HepG2 (cell line): ENCODE data around the gene PXDC1. TPM values are rescaled to one million over a fixed set of nuclear protein-coding genes. Genes with fewer than 3 reads are reported as not detected.

ENCODE experiments used
- AGO1 ChIP-seq: fragments of 200-400 bp; formaldehyde crosslinking; IDR thresholded peaks from 2 replicates; pipeline ENCODE4 v1.6.1; 2017; ENCODE audit warnings: mild to moderate bottlenecking, low read depth, low read length, moderate library complexity; ENCODE audit not compliant: poor library complexity, severe bottlenecking
- ATF7 ChIP-seq, 2 experiments: fragments of 450-650 bp in 1 of 2; sonication (generic) in 1 of 2; formaldehyde crosslinking in 1 of 2; IDR thresholded peaks; 2 replicates each; pipeline versions ENCODE4 v1.4.0 to v1.6.1; 2016 to 2020; ENCODE audit warnings: antibody characterized with exemption in 1 of 2, mild to moderate bottlenecking in 1 of 2, missing genetic modification reagents in 1 of 2
- DR1 ChIP-seq: sonication (generic); formaldehyde crosslinking; IDR thresholded peaks from 2 replicates; pipeline ENCODE4 v1.8.0; 2021; ENCODE audit warnings: mild to moderate bottlenecking, missing genetic modification reagents, inconsistent platforms
- ETV5 ChIP-seq: IDR thresholded peaks from 2 replicates; pipeline ENCODE4 v1.6.1; 2018; ENCODE audit warnings: missing biosample characterization, missing genetic modification reagents, inconsistent platforms, borderline replicate concordance
- GPN1 ChIP-seq: sonication (generic); formaldehyde crosslinking; IDR thresholded peaks from 2 replicates; pipeline ENCODE4 v1.5.1; 2020; ENCODE audit warnings: missing genetic modification reagents, borderline replicate concordance
- IRF9 ChIP-seq: sonication (generic); formaldehyde crosslinking; IDR thresholded peaks from 2 replicates; pipeline ENCODE4 v1.8.0; 2022; ENCODE audit warnings: missing genetic modification reagents, mild to moderate bottlenecking, borderline replicate concordance
- KDM3A ChIP-seq: IDR thresholded peaks from 2 replicates; pipeline ENCODE4 v1.6.1; 2018; ENCODE audit warnings: low read depth, missing compliant biosample characterization
- KIAA2018 ChIP-seq: sonication (generic); formaldehyde crosslinking; IDR thresholded peaks from 2 replicates; pipeline ENCODE4 v1.5.0; 2020; ENCODE audit warnings: mild to moderate bottlenecking, missing genetic modification reagents, borderline replicate concordance
- MXD3 ChIP-seq: IDR thresholded peaks from 2 replicates; pipeline ENCODE4 v1.6.1; 2016; ENCODE audit warnings: mild to moderate bottlenecking, missing biosample characterization, missing genetic modification reagents
- XRCC5 ChIP-seq: fragments of 200-400 bp; formaldehyde crosslinking; optimal IDR thresholded peaks from 2 replicates; pipeline ENCODE3; 2017; ENCODE audit warnings: mild to moderate bottlenecking, low read length
- ZBTB4 ChIP-seq: sonication (generic); formaldehyde crosslinking; IDR thresholded peaks from 2 replicates; pipeline ENCODE4 v1.4.0; 2020; ENCODE audit warnings: missing genetic modification reagents, mild to moderate bottlenecking, borderline replicate concordance
- ZFP36L1 ChIP-seq: sonication (generic); formaldehyde crosslinking; IDR thresholded peaks from 2 replicates; pipeline ENCODE4 v1.8.0; 2022; ENCODE audit warnings: mild to moderate bottlenecking, missing genetic modification reagents, moderate library complexity
- ZNF121 ChIP-seq: sonication (generic); formaldehyde crosslinking; IDR thresholded peaks from 2 replicates; pipeline ENCODE4 v1.5.0; 2020; ENCODE audit warnings: mild to moderate bottlenecking, missing genetic modification reagents
- ZNF660 ChIP-seq: sonication (generic); formaldehyde crosslinking; IDR thresholded peaks from 2 replicates; pipeline ENCODE4 v1.5.1; 2020; ENCODE audit warnings: mild to moderate bottlenecking, low read depth, missing genetic modification reagents, borderline replicate concordance
- polyA plus RNA-seq, 8 experiments: library from polyadenylated mRNA; depleted of rRNA in 3 of 8; stranded (reverse) in 7 of 8; unstranded in 1 of 8; fragments of >200 nt; fragmentation: Illumina TruSeq in 4 of 8; extraction: Trizol in 4 of 8; gene quantifications; 2 replicates each; pipeline versions ENCODE4 v1.2.1 to v1.2.3, GENCODE V29; 2011 to 2016; ENCODE audit warnings: low read depth in 4 of 8, missing spikeins in 1 of 8, mixed read lengths in 1 of 8; ENCODE audit not compliant: insufficient read depth in 1 of 8
- total RNA-seq, 5 experiments: library from RNA; depleted of rRNA; stranded (reverse); fragments of >200 nt; fragmentation: Illumina TruSeq; extraction: Trizol; gene quantifications; 2 replicates each; pipeline ENCODE4 v1.2.3, GENCODE V29; 2016; ENCODE audit warnings: low read depth in 1 of 5

Gene PXDC1
- total and polyA plus RNA-seq, 2 of the 13 experiments (the other 11 are each of a cell fraction or from before 2014, with no cell fraction given): 32.4 to 34.7 TPM

GRCh38 chr6:3751730-3752530, 417 bp upstream of the PXDC1 start (continued):
- TF ChIP-seq KIAA2018 (CRISPR knock-in tag) (no peak), ZFP36L1 (no peak), AGO1 (peak; percentile 73), DR1 (CRISPR knock-in tag) (peak; percentile 58; the same call in 1 of the 2 replicates), ETV5 (CRISPR knock-in tag) (peak; percentile 54; the same call in 1 of the 2 replicates), ATF7 (IDR thresholded peaks at IDR 0.05) (no peak), ATF7 (CRISPR knock-in tag; IDR thresholded peaks at IDR 0.05) (no peak), XRCC5 (peak; percentile 34), GPN1 (CRISPR knock-in tag) (0 out of 2 replicates have a peak, but pooled peaks have one; percentile 32), ZNF660 (CRISPR knock-in tag) (no peak), IRF9 (no peak; the same call in 1 of the 2 replicates), MXD3 (CRISPR knock-in tag) (peak; percentile 69; the same call in 1 of the 2 replicates), ZBTB4 (CRISPR knock-in tag) (peak; percentile 77; the same call in 1 of the 2 replicates), ZNF121 (CRISPR knock-in tag) (peak; percentile 36; the same call in 1 of the 2 replicates), KDM3A (CRISPR knock-in tag) (peak; percentile 73)
